Calu3 (cell line): Measurements from ENCODE around the gene PCGF6. TPM values are rescaled to one million over a fixed set of nuclear protein-coding genes. Genes with fewer than 3 reads are reported as not detected.

Experiments used
- BruUV-seq: library from RNA; stranded (reverse); fragments of 400-500 nt; replicated peaks from 2 replicates; lab custom pipeline; 2021; lab: Mats Ljungman, UMichigan
- CTCF ChIA-PET: fragments of 300-600 bp; sonication (Branson Sonifier 250); formaldehyde crosslinking; loops from one replicate; lab custom pipeline; 2022; ENCODE audit warnings: antibody characterized with exemption; lab: Charles Lee
- DNase-seq: peaks from one replicate; pipeline ENCODE4 v3.0.0; 2022
- H3K27ac Mint-ChIP-seq: one replicate; pipeline ENCODE4 v1.8.0; 2022; ENCODE audit warnings: mixed read lengths; ENCODE audit not compliant: unreplicated experiment
- H3K27me3 Mint-ChIP-seq: one replicate; pipeline ENCODE4 v1.8.0; 2022; ENCODE audit warnings: mixed read lengths; ENCODE audit not compliant: unreplicated experiment
- H3K36me3 Mint-ChIP-seq: one replicate; pipeline ENCODE4 v1.8.0; 2022; ENCODE audit warnings: mild to moderate bottlenecking, moderate library complexity, mixed read lengths; ENCODE audit not compliant: insufficient read depth, unreplicated experiment
- H3K4me1 Mint-ChIP-seq: one replicate; pipeline ENCODE4 v1.8.0; 2022; ENCODE audit warnings: mild to moderate bottlenecking, low read depth, mixed read lengths; ENCODE audit not compliant: unreplicated experiment
- H3K4me3 Mint-ChIP-seq: one replicate; pipeline ENCODE4 v1.8.0; 2022; ENCODE audit warnings: mild to moderate bottlenecking, low read depth, moderate library complexity, mixed read lengths; ENCODE audit not compliant: unreplicated experiment
- H3K9me3 Mint-ChIP-seq: one replicate; pipeline ENCODE4 v1.8.0; 2022; ENCODE audit warnings: low read depth, mixed read lengths; ENCODE audit not compliant: unreplicated experiment
- intact Hi-C: fragments of 100-400 bp; cut with micrococcal nuclease; formaldehyde crosslinking; loops from one replicate; pipeline ENCODE4 v1.10.0; 2022; ENCODE audit not compliant: unreplicated experiment
- microRNA-seq: library from miRNA; unstranded; fragments of <30 nt; microRNA quantifications from one replicate; pipeline ENCODE4 v1.2.0, GENCODE V29; 2022
- total RNA-seq: library from RNA; stranded (reverse); gene quantifications from 2 replicates; pipeline ENCODE4 v1.2.3, GENCODE V29; 2022
- TF ChIP-seq, protein P1 (sequence below): fragments of 200-600 bp; IDR thresholded peaks from one replicate; pipeline ENCODE4 v1.8.0; 2022; ENCODE audit warnings: antibody characterized with exemption; ENCODE audit not compliant: unreplicated experiment

PCGF6 gene
- total RNA-seq, 1 experiment from 2014 or later: 4.8 TPM

DNA sequence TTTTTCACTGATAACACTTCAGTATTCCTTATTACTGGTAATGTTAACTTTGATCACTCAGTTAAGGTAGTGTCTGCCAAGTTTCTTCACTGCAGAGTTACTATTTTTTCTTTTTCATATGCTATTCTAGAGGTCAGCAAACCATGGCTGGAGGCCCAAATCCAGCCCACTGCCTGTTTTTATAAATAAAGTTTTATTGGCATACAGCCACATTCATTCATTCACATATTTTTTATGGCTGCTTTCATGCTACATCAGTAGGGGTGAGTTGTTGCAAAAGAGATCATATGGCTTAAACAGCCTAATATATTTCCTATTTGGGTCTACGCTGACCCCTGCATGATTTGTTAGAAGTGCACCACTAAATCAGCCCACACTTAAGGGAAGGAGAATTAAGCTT, 94.3 kb downstream of the PCGF6 start:
- H3K27ac Mint-ChIP-seq: no peak overlapping the region
- H3K4me3 Mint-ChIP-seq: no peak overlapping the region
- no TSS peak for BruUV-seq
- CTCF ChIA-PET: no interaction called here
- H3K4me1 Mint-ChIP-seq: no peaks in the 10 kb centered on the region
- TF ChIP-seq, protein P1, sequence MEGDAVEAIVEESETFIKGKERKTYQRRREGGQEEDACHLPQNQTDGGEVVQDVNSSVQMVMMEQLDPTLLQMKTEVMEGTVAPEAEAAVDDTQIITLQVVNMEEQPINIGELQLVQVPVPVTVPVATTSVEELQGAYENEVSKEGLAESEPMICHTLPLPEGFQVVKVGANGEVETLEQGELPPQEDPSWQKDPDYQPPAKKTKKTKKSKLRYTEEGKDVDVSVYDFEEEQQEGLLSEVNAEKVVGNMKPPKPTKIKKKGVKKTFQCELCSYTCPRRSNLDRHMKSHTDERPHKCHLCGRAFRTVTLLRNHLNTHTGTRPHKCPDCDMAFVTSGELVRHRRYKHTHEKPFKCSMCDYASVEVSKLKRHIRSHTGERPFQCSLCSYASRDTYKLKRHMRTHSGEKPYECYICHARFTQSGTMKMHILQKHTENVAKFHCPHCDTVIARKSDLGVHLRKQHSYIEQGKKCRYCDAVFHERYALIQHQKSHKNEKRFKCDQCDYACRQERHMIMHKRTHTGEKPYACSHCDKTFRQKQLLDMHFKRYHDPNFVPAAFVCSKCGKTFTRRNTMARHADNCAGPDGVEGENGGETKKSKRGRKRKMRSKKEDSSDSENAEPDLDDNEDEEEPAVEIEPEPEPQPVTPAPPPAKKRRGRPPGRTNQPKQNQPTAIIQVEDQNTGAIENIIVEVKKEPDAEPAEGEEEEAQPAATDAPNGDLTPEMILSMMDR: no peak
- H3K36me3 Mint-ChIP-seq: no peaks in the 10 kb centered on the region
- peaks cover 5% of the 10 kb centered on the region for H3K9me3 Mint-ChIP-seq
- DNase-seq: no peak
- intact Hi-C loops: no loop called here
- H3K27me3 Mint-ChIP-seq: no peaks in the 10 kb centered on the region

GRCh38 chr10:103254538-103255325, 96.2 kb downstream of the PCGF6 start:
- TF ChIP-seq, protein P1: no peak
- CTCF ChIA-PET: interaction anchor here (0.7 kb wide), 2 partner anchors 403 to 522 kb away, joined by 4 to 6 read pairs; no protein-coding TSS in a partner anchor
- DNase-seq: no peak
- H3K27ac Mint-ChIP-seq: no peak overlapping the region
- no TSS peak for BruUV-seq
- H3K4me1 Mint-ChIP-seq: no peaks in the 10 kb centered on the region
- no peaks in the 10 kb centered on the region for H3K36me3 Mint-ChIP-seq
- no peak overlapping the region for H3K4me3 Mint-ChIP-seq
- H3K27me3 Mint-ChIP-seq: no peaks in the 10 kb centered on the region
- intact Hi-C loops: no loop called here
- peaks cover 8% of the 10 kb centered on the region for H3K9me3 Mint-ChIP-seq

GRCh38 chr10:103254113-103254512, 96.8 kb downstream of the PCGF6 start:
- intact Hi-C loops: no loop called here
- Mint-ChIP-seq H3K27me3 (no peaks in the 10 kb centered on the region), H3K36me3 (no peaks in the 10 kb centered on the region), H3K27ac (no peak overlapping the region), H3K9me3 (peaks cover 7% of the 10 kb centered on the region), H3K4me1 (no peaks in the 10 kb centered on the region), H3K4me3 (no peak overlapping the region)
- no TSS peak for BruUV-seq
- CTCF ChIA-PET: no interaction called here
- DNase-seq: no peak
- TF ChIP-seq, protein P1: no peak

Small RNA genes lying within 50 kb of the gene (microRNA-seq; reads per million reads assigned to microRNA genes)
- 6,203 reads per million, percentile 94 among the genes with 10 or more reads in this experiment for gene MIR1307

Other genes with a start within 250 kb of the PCGF6 start
- 70.0 and 75.8 TPM in 2 replicates for gene NT5C2, start 157.9 kb downstream of the PCGF6 start, total RNA-seq
- 0.57 and 0.61 TPM in 2 replicates for gene RPEL1, start 105.3 kb downstream of the PCGF6 start, total RNA-seq
- gene INA, start 74.0 kb downstream of the PCGF6 start, total RNA-seq: 1.3 and 1.9 TPM in 2 replicates
- 2.5 and 2.9 TPM in 2 replicates for gene TAF5, start 16.8 kb upstream of the PCGF6 start, total RNA-seq
- gene ATP5MK, start 45.3 kb upstream of the PCGF6 start, total RNA-seq: 199 and 203 TPM in 2 replicates
- gene PDCD11, start 45.5 kb upstream of the PCGF6 start, total RNA-seq: 33.0 and 41.3 TPM in 2 replicates
- gene CALHM2, start 101.2 kb upstream of the PCGF6 start, total RNA-seq: 0.45 and 0.81 TPM in 2 replicates
- not detected in 2 replicates for gene CALHM1, start 107.8 kb upstream of the PCGF6 start, total RNA-seq
- not detected in 2 replicates for gene CALHM3, start 128.1 kb upstream of the PCGF6 start, total RNA-seq
- 0.22 TPM in 1 of 2 replicates, not detected in the other for gene NEURL1, start 142.6 kb upstream of the PCGF6 start, total RNA-seq